ENCODE data around the gene ARL1.
"Not testable (repeated sequence)": the region's sequence is repeated elsewhere in the genome, so short reads cannot be mapped to it uniquely, and the experiment has no call there.

The ARL1 gene

GRCh38 chr12:101407436-101408345, at the start of gene ARL1:
ARL1 (minus strand) TSS chr12:101407772; CDS start chr12:101407645, 127 bp downstream.
- peak within 1 kb of the TSS; percentile 92 for H3K4me3 ChIP-seq (ENCODE audit: low read depth, low read length)

- H3K4me3 ChIP-seq (ENCODE audit: low read depth, low read length) = no peak overlapping the region
Observed at GRCh38 chr12:101455685-101456084, 48.1 kb upstream of the ARL1 start.

- no peak overlapping the region for H3K4me3 ChIP-seq (ENCODE audit: low read depth, low read length)
Observed at GRCh38 chr12:101441461-101442224, 34.1 kb upstream of the ARL1 start.

- H3K4me3 ChIP-seq (ENCODE audit: low read depth, low read length) = no peak overlapping the region
Observed at GRCh38 chr12:101439236-101439635, 31.7 kb upstream of the ARL1 start.

GRCh38 chr12:101436136-101436535, 28.6 kb upstream of the ARL1 start:
- H3K4me3 ChIP-seq (ENCODE audit: low read depth, low read length) = no peak overlapping the region

- H3K4me3 ChIP-seq (ENCODE audit: low read depth, low read length) = no peak overlapping the region
Observed at GRCh38 chr12:101430456-101430855, 22.9 kb upstream of the ARL1 start.

GRCh38 chr12:101424620-101425019, 17.0 kb upstream of the ARL1 start:
- no peak overlapping the region for H3K4me3 ChIP-seq (ENCODE audit: low read depth, low read length)

- not testable (repeated sequence) for H3K4me3 ChIP-seq (ENCODE audit: low read depth, low read length)
Observed at GRCh38 chr12:101422066-101422465, 14.5 kb upstream of the ARL1 start.

GRCh38 chr12:101415228-101415627, 7.7 kb upstream of the ARL1 start:
- H3K4me3 ChIP-seq (ENCODE audit: low read depth, low read length) = no peak overlapping the region

GRCh38 chr12:101414533-101415119, 7.1 kb upstream of the ARL1 start:
- no peak overlapping the region for H3K4me3 ChIP-seq (ENCODE audit: low read depth, low read length)

GRCh38 chr12:101410169-101410568, 2.6 kb upstream of the ARL1 start:
- not testable (repeated sequence) for H3K4me3 ChIP-seq (ENCODE audit: low read depth, low read length)

- peak overlapping the region; percentile 92 for H3K4me3 ChIP-seq (ENCODE audit: low read depth, low read length)
Observed at GRCh38 chr12:101407049-101407435, 530 bp downstream of the ARL1 start.

GRCh38 chr12:101391181-101391580, 16.4 kb downstream of the ARL1 start:
- not testable (repeated sequence) for H3K4me3 ChIP-seq (ENCODE audit: low read depth, low read length)

GRCh38 chr12:101379149-101379548, 28.4 kb downstream of the ARL1 start:
- H3K4me3 ChIP-seq (ENCODE audit: low read depth, low read length) = no peak overlapping the region

GRCh38 chr12:101375573-101375972, 32.0 kb downstream of the ARL1 start:
- H3K4me3 ChIP-seq (ENCODE audit: low read depth, low read length) = no peak overlapping the region

- H3K4me3 ChIP-seq (ENCODE audit: low read depth, low read length) = no peak overlapping the region
Observed at GRCh38 chr12:101372431-101372830, 35.1 kb downstream of the ARL1 start.

- H3K4me3 ChIP-seq (ENCODE audit: low read depth, low read length) = no peak overlapping the region
Observed at GRCh38 chr12:101368016-101368415, 39.6 kb downstream of the ARL1 start.

GRCh38 chr12:101361455-101361854, 46.1 kb downstream of the ARL1 start:
- H3K4me3 ChIP-seq (ENCODE audit: low read depth, low read length) = no peak overlapping the region

- H3K4me3 ChIP-seq (ENCODE audit: low read depth, low read length) = no peak overlapping the region
Observed at GRCh38 chr12:101356794-101357193, 50.8 kb downstream of the ARL1 start.

GRCh38 chr12:101351682-101352081, 55.9 kb downstream of the ARL1 start:
- no peak overlapping the region for H3K4me3 ChIP-seq (ENCODE audit: low read depth, low read length)

- H3K4me3 ChIP-seq (ENCODE audit: low read depth, low read length) = no peak overlapping the region
Observed at GRCh38 chr12:101343893-101344292, 63.7 kb downstream of the ARL1 start.
